A673 (cell line): ENCODE data around the gene AGAP5.

Experiments
- EZH2 ChIP-seq: fragments of 200-600 bp; sonication (generic); IDR thresholded peaks from 2 replicates; pipeline ENCODE4 v1.6.1; 2017; ENCODE audit warnings: borderline replicate concordance, low read depth, mild to moderate bottlenecking, mixed read lengths, antibody characterized with exemption, low read length; ENCODE audit not compliant: poor library complexity, severe bottlenecking
- TF ChIP-seq, protein P1 (sequence below): fragments of 300-800, 200-600 bp; sonication (generic); conservative IDR thresholded peaks from 2 replicates; pipeline ENCODE4 v1.5.1; 2017; ENCODE audit warnings: low read depth, mild to moderate bottlenecking, antibody characterized with exemption, low read length, moderate library complexity, mixed read lengths

DNA sequence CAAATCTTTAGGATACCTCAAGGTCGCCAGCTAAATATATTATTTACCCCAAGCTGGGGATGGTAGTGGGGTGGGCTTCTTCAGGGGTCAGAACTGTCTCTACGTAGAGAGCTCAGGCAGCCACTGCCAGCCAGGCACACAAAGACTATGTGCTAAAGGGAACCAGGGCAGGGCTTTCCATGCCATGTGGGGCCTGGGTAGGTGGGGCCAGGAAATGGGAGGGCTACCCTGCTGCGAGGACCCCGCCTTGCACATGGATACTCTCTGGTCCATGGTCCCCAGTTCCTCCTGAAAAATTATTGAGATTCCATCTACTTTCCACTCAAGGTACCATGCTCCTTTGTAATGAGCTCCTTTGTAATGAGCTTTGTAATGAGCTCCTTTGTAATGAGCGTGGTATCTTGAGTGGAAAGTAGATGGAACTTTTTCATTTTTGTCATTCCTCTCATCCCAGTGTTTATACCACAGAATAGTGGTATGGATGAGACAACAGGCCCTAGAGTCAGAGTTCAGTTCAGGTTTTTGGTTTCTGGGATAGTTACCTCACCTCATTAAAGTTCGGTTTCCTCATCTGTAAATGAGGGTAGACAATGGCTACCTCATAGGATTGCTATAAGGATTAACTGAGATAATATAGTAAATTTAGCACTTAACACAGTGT, 47.9 kb downstream of the AGAP5 start:
- TF ChIP-seq, protein P1, sequence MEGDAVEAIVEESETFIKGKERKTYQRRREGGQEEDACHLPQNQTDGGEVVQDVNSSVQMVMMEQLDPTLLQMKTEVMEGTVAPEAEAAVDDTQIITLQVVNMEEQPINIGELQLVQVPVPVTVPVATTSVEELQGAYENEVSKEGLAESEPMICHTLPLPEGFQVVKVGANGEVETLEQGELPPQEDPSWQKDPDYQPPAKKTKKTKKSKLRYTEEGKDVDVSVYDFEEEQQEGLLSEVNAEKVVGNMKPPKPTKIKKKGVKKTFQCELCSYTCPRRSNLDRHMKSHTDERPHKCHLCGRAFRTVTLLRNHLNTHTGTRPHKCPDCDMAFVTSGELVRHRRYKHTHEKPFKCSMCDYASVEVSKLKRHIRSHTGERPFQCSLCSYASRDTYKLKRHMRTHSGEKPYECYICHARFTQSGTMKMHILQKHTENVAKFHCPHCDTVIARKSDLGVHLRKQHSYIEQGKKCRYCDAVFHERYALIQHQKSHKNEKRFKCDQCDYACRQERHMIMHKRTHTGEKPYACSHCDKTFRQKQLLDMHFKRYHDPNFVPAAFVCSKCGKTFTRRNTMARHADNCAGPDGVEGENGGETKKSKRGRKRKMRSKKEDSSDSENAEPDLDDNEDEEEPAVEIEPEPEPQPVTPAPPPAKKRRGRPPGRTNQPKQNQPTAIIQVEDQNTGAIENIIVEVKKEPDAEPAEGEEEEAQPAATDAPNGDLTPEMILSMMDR, result no peak
- no peak for TF ChIP-seq EZH2
